Measurements from ENCODE around the gene DBP. TPM values are rescaled to one million over a fixed set of nuclear protein-coding genes. Genes with fewer than 3 reads are reported as not detected.
"Not testable (repeated sequence)": the region's sequence is repeated elsewhere in the genome, so short reads cannot be mapped to it uniquely, and the experiment has no call there.

Gene DBP
- polyA plus RNA-seq (ENCODE audit: insufficient read length in 12 of 12), result 10 to 100 TPM in 3 of 12 donors, 1 to 10 TPM in 8, not detected in 1; 3.7 to 11.3 (median 5.3) TPM
- long read RNA-seq, donor 1, transcript DBP-201 (4 exons, 2,229 nt), result major isoform, 6 of 9 reads
- long read RNA-seq, donor 1, partial matches to known transcripts, result 0 of 9 reads
- long read RNA-seq, donor 1, other reads (novel, unspliced or antisense), result 0 of 9 reads
- long read RNA-seq, donor 2, transcript DBP-201 (4 exons, 2,229 nt), result major isoform, 9 of 11 reads
- long read RNA-seq, donor 2, partial matches to known transcripts, result 0 of 11 reads
- long read RNA-seq, donor 2, other reads (novel, unspliced or antisense), result 0 of 11 reads
- long read RNA-seq, donor 3, partial matches to known transcripts, result 0 of 2 reads
- long read RNA-seq, donor 3, other reads (novel, unspliced or antisense), result 0 of 2 reads
- long read RNA-seq, donor 4, partial matches to known transcripts, result 0 of 1 reads
- long read RNA-seq, donor 4, other reads (novel, unspliced or antisense), result 0 of 1 reads
- long read RNA-seq, donor 5, full-length matches to known transcripts, result 4 of 4 reads
- long read RNA-seq, donor 5, partial matches to known transcripts, result 0 of 4 reads
- long read RNA-seq, donor 5, other reads (novel, unspliced or antisense), result 0 of 4 reads
- long read RNA-seq, donor 6, partial matches to known transcripts, result 0 of 2 reads
- long read RNA-seq, donor 6, other reads (novel, unspliced or antisense), result 0 of 2 reads
- long read RNA-seq, donor 7, partial matches to known transcripts, result 0 of 2 reads
- long read RNA-seq, donor 7, other reads (novel, unspliced or antisense), result 0 of 2 reads
- long read RNA-seq, donor 8, partial matches to known transcripts, result 0 of 6 reads
- long read RNA-seq, donor 8, other reads (novel, unspliced or antisense), result 0 of 6 reads
- long read RNA-seq, donor 9, partial matches to known transcripts, result 0 of 1 reads
- long read RNA-seq, donor 9, other reads (novel, unspliced or antisense), result 0 of 1 reads
- long read RNA-seq, donor 10, full-length matches to known transcripts, result 7 of 7 reads
- long read RNA-seq, donor 10, partial matches to known transcripts, result 0 of 7 reads
- long read RNA-seq, donor 10, other reads (novel, unspliced or antisense), result 0 of 7 reads
- long read RNA-seq, donor 11, full-length matches to known transcripts, result 4 of 4 reads
- long read RNA-seq, donor 11, partial matches to known transcripts, result 0 of 4 reads
- long read RNA-seq, donor 11, other reads (novel, unspliced or antisense), result 0 of 4 reads

- DNase-seq, result no peak
These were observed at the start of gene DBP for GRCh38 chr19:48636859-48637448. Gene DBP, minus strand, starts transcription at chr19:48637379. Its CDS starts 385 bp downstream, at chr19:48636994.

- not testable (repeated sequence) for DNase-seq
These were observed 49.5 kb upstream of the DBP start for GRCh38 chr19:48686637-48687036.

- DNase-seq, result no peak
These were observed 48.9 kb upstream of the DBP start for GRCh38 chr19:48686088-48686487.

GRCh38 chr19:48685583-48685982 is 48.4 kb upstream of the DBP start:
- no peak for DNase-seq

- peak; percentile 73 for DNase-seq
These were observed 46.2 kb upstream of the DBP start for GRCh38 chr19:48683349-48683748.

GRCh38 chr19:48681127-48681470 is 43.9 kb upstream of the DBP start:
- no peak for DNase-seq

GRCh38 chr19:48680436-48681126 is 43.4 kb upstream of the DBP start:
- DNase-seq, result no peak

GRCh38 chr19:48680006-48680405 is 42.8 kb upstream of the DBP start:
- not testable (repeated sequence) for DNase-seq

GRCh38 chr19:48678201-48678600 is 41.0 kb upstream of the DBP start:
- DNase-seq, result no peak

GRCh38 chr19:48676887-48677286 is 39.7 kb upstream of the DBP start:
- DNase-seq, result no peak

- DNase-seq, result no peak
These were observed 39.3 kb upstream of the DBP start for GRCh38 chr19:48676487-48676886.

GRCh38 chr19:48674921-48675824 is 38.0 kb upstream of the DBP start:
- peak; percentile 82 for DNase-seq

GRCh38 chr19:48674216-48674809 is 37.1 kb upstream of the DBP start:
- no peak for DNase-seq

- DNase-seq, result no peak
These were observed 36.4 kb upstream of the DBP start for GRCh38 chr19:48673436-48674100.

- no peak for DNase-seq
These were observed 35.8 kb upstream of the DBP start, which contains the start of gene NTN5 for GRCh38 chr19:48672994-48673393. Gene NTN5, minus strand, starts transcription at chr19:48673017. Its CDS starts 2,031 bp downstream, at chr19:48670986.

- DNase-seq, result no peak
These were observed 34.3 kb upstream of the DBP start for GRCh38 chr19:48671446-48671995.

GRCh38 chr19:48670699-48671445 is 33.7 kb upstream of the DBP start:
- no peak for DNase-seq

Measured in muscle of arm (tissue), 14 donors.